HCT116 (cell line): ENCODE results near the gene TRMT10C. TPM values are rescaled to one million over a fixed set of nuclear protein-coding genes. Genes with fewer than 3 reads are reported as not detected.

Experiments used
- ATAC-seq: fragments of 200-7000 bp; cut with Tn5 transposase; 2 replicates; pipeline ENCODE4 v1.9.1; 2020; ENCODE audit warnings: mild to moderate bottlenecking, moderate library complexity
- BruUV-seq: library from RNA; stranded (reverse); fragments of 400-500 nt; replicated peaks from 2 replicates; lab custom pipeline; 2021; lab: Mats Ljungman, UMichigan
- CTCF ChIA-PET: fragments of 300-600 bp; sonication (Branson Sonifier 250); formaldehyde crosslinking; loops from one replicate; lab custom pipeline; 2021; ENCODE audit warnings: antibody characterized with exemption; lab: Charles Lee
- POLR2A ChIA-PET: fragments of 300-600, 350-600 bp; sonication (Branson Sonifier 250); formaldehyde crosslinking; loops from one replicate; lab custom pipeline; 2021; ENCODE audit warnings: antibody characterized with exemption; lab: Charles Lee
- RAD21 ChIA-PET, 2 experiments: fragments of 300-600 bp; sonication (Branson Sonifier 250); formaldehyde crosslinking; loops; one replicate each; lab custom pipeline; 2023; ENCODE audit warnings: low total read pairs in 2 of 2; ENCODE audit not compliant: uncharacterized antibody in 2 of 2, unreplicated experiment in 2 of 2, low non-redundant PET in 1 of 2; lab: Charles Lee
- DNase-seq: peaks from one replicate; pipeline ENCODE4 v3.0.0-alpha.2; 2010; ENCODE audit warnings: low read depth, low spot score
- H2AFZ ChIP-seq: fragments of 200-600 bp; shearing (Covaris generic), sonication (generic); 2 replicates; pipeline ENCODE4 v1.6.1; 2017; ENCODE audit warnings: low read depth, mixed run types, mixed read lengths, antibody characterized with exemption, low read length; ENCODE audit not compliant: poor library complexity, severe bottlenecking
- H3K27ac ChIP-seq: 2 replicates; pipeline ENCODE4 v1.5.1; 2012; ENCODE audit warnings: low read depth, low read length
- H3K27me3 ChIP-seq: fragments of 200-600 bp; sonication (generic); 2 replicates; pipeline ENCODE4 v1.6.1; 2016; ENCODE audit warnings: mixed run types, low read length, mixed read lengths; ENCODE audit not compliant: insufficient read depth
- H3K36me3 ChIP-seq, 2 experiments: fragments of 200-500 bp in 1 of 2; fragments of 200-600 bp in 1 of 2; sonication (Bioruptor generic) in 1 of 2; sonication (generic) in 1 of 2; 2 replicates each; pipeline versions ENCODE4 v1.5.1 to v1.6.1; 2014 to 2016; ENCODE audit warnings: low read length in 2 of 2, inconsistent platforms in 1 of 2, mixed read lengths in 1 of 2, mixed run types in 1 of 2; ENCODE audit not compliant: insufficient read depth in 2 of 2, control insufficient read depth in 1 of 2
- H3K4me1 ChIP-seq, 2 experiments: fragments of 200-600 bp in 1 of 2; sonication (generic) in 1 of 2; 2 replicates each; pipeline versions ENCODE4 v1.5.1 to v1.6.1; 2012 to 2017; ENCODE audit warnings: low read length in 2 of 2, inconsistent platforms in 1 of 2, mild to moderate bottlenecking in 1 of 2, mixed read lengths in 1 of 2, mixed run types in 1 of 2, moderate library complexity in 1 of 2; ENCODE audit not compliant: insufficient read depth in 2 of 2, control insufficient read depth in 1 of 2
- H3K4me2 ChIP-seq: fragments of 200-600 bp; sonication (generic); 2 replicates; pipeline ENCODE4 v1.6.1; 2017; ENCODE audit warnings: mixed run types, low read length, mixed read lengths
- H3K4me3 ChIP-seq, 2 experiments: fragments of 200-600 bp in 1 of 2; sonication (generic) in 1 of 2; replicated peaks in 1 of 2; 2 replicates each; pipeline ENCODE4 v1.5.1; 2011 to 2016; ENCODE audit warnings: low read length in 2 of 2, control low read depth in 1 of 2, low read depth in 1 of 2, mild to moderate bottlenecking in 1 of 2, mixed read lengths in 1 of 2, mixed run types in 1 of 2
- H3K79me2 ChIP-seq: fragments of 200-600 bp; sonication (generic); 2 replicates; pipeline ENCODE4 v1.6.1; 2017; ENCODE audit warnings: mild to moderate bottlenecking, mixed run types, low read length, moderate library complexity, mixed read lengths; ENCODE audit not compliant: insufficient read depth
- H3K9ac ChIP-seq: fragments of 200-600 bp; sonication (generic); 2 replicates; pipeline ENCODE4 v1.6.1; 2016; ENCODE audit warnings: low read length, mixed read lengths
- H3K9me2 ChIP-seq: fragments of 200-600 bp; sonication (generic), shearing (Covaris generic); 2 replicates; pipeline ENCODE4 v1.6.1; 2017; ENCODE audit warnings: mixed run types, mild to moderate bottlenecking, moderate library complexity; ENCODE audit not compliant: insufficient read depth
- H3K9me3 ChIP-seq, 2 experiments: fragments of 200-500 bp in 1 of 2; fragments of 200-600 bp in 1 of 2; sonication (Bioruptor generic) in 1 of 2; sonication (generic) in 1 of 2; 2 replicates each; pipeline ENCODE4 v1.6.1; 2014 to 2017; ENCODE audit warnings: low read length in 2 of 2, mixed read lengths in 2 of 2, inconsistent platforms in 1 of 2, low read depth in 1 of 2, mild to moderate bottlenecking in 1 of 2, mixed run types in 1 of 2, moderate library complexity in 1 of 2; ENCODE audit not compliant: control insufficient read depth in 1 of 2, insufficient read depth in 1 of 2
- H4K20me1 ChIP-seq: fragments of 200-600 bp; sonication (generic), shearing (Covaris generic); 2 replicates; pipeline ENCODE4 v1.6.1; 2017; ENCODE audit warnings: mixed run types, mild to moderate bottlenecking, moderate library complexity; ENCODE audit not compliant: insufficient read depth
- CEBPB ChIP-seq: IDR thresholded peaks from 2 replicates; pipeline ENCODE4 v1.6.1; 2012; ENCODE audit warnings: low read depth
- CTCF ChIP-seq, 3 experiments: fragments of 200-600 bp in 1 of 3; sonication (generic) in 1 of 3; IDR thresholded peaks in 2 of 3; conservative IDR thresholded peaks in 1 of 3; 2 replicates each; pipeline ENCODE4 v1.5.1; 2012 to 2017; ENCODE audit warnings: low read depth in 2 of 3, low read length in 2 of 3, antibody characterized with exemption in 1 of 3, borderline replicate concordance in 1 of 3, control low read depth in 1 of 3, mild to moderate bottlenecking in 1 of 3, mixed read lengths in 1 of 3, mixed run types in 1 of 3, moderate library complexity in 1 of 3; ENCODE audit not compliant: insufficient read depth in 1 of 3
- EZH2 ChIP-seq: fragments of 200-600 bp; sonication (generic); IDR thresholded peaks from 2 replicates; pipeline ENCODE4 v1.6.1; 2017; ENCODE audit warnings: antibody characterized with exemption, mixed run types
- EZH2phosphoT487 ChIP-seq: fragments of 200-600 bp; IDR thresholded peaks from 2 replicates; pipeline ENCODE4 v1.6.1; 2018; ENCODE audit warnings: antibody characterized with exemption, borderline replicate concordance
- POLR2AphosphoS5 ChIP-seq: IDR thresholded peaks from 2 replicates; pipeline ENCODE4 v1.6.1; 2011; ENCODE audit warnings: mild to moderate bottlenecking, low read depth, low read length, moderate library complexity
- REST ChIP-seq: IDR thresholded peaks from 2 replicates; pipeline ENCODE4 v1.6.1; 2012; ENCODE audit warnings: low read depth
- TCF7L2 ChIP-seq: IDR thresholded peaks from 2 replicates; pipeline ENCODE4 v1.7.0; 2011; ENCODE audit warnings: borderline replicate concordance, inconsistent platforms; ENCODE audit not compliant: insufficient read depth, insufficient read length; ENCODE audit errors: extremely low read depth
- ZFX ChIP-seq: fragments of 450-650 bp; IDR thresholded peaks from 2 replicates; pipeline ENCODE4 v1.6.1; 2017
- intact Hi-C: fragments of 100-400 bp; cut with micrococcal nuclease; formaldehyde crosslinking; loops from 2 replicates; pipeline ENCODE4 v1.10.0; 2022
- total RNA-seq: library from RNA; stranded (reverse); gene quantifications from one replicate; pipeline ENCODE4 v1.2.1, GENCODE V29; 2021; ENCODE audit not compliant: unreplicated experiment

The TRMT10C gene
- total RNA-seq, 1 experiment from 2014 or later, result 36.4 TPM

GRCh38 chr3:101574388-101575112 lies 12.9 kb downstream of the TRMT10C start:
- Histone ChIP-seq H2AFZ (no peak overlapping the region), H3K4me2 (peak overlapping the region; percentile 70), H3K4me1 (peaks cover 11 to 24% of the 10 kb centered on the region in 2 experiments), H3K27me3 (no peaks in the 10 kb centered on the region), H3K4me3 (peak overlapping the region; percentile 81 to 95), H4K20me1 (peaks cover 9% of the 10 kb centered on the region), H3K9ac (peak overlapping the region; percentile 93)
- no peak for DNase-seq
- TSS peak; percentile 54 for BruUV-seq
- TF ChIP-seq CEBPB (no peak), EZH2phosphoT487 (no peak), ZFX (peak; percentile 99), REST (no peak), POLR2AphosphoS5 (no peak), CTCF (IDR thresholded peaks at IDR 0.05 in 2 of 3, conservative IDR thresholded peaks at IDR 0.05 in 1 of 3; ENCODE audit: borderline replicate concordance in 1 of 3, insufficient read depth in 1 of 3, low read depth in 2 of 3, low read length in 2 of 3) (no peak), TCF7L2 (peak; percentile 18), EZH2 (no peak)
- TF ChIP-seq, all 23 proteins: peak for 2
- ChIA-PET RAD21 (interaction anchor here in 1 of 2 experiments (1.2 kb wide), 1 partner anchor 103 kb away, joined by 4 read pairs; the partner anchor contains the start of gene ZBTB11), POLR2A (interaction anchor here (1.0 to 1.5 kb wide), 3 partner anchors 11 to 103 kb away, joined by 4 to 11 read pairs (median 6); partner anchors contain the start of genes TRMT10C and ZBTB11), CTCF (interaction anchor here (1.0 to 1.3 kb wide), 4 partner anchors 13 to 134 kb away, joined by 3 to 8 read pairs (median 6); partner anchors contain the start of gene TRMT10C)
- Histone ChIP-seq H3K79me2 (peaks cover 55% of the 10 kb centered on the region), H3K9me2 (no peaks in the 10 kb centered on the region), H3K36me3 (peaks cover 5 to 24% of the 10 kb centered on the region in 2 experiments), H3K9me3 (no peaks in the 10 kb centered on the region), H3K27ac (peak overlapping the region; percentile 91)
- peak; percentile 66 for ATAC-seq
- intact Hi-C loops, result no loop called here
